Transverse colon (tissue), 4 donors: ENCODE data around the gene TFAP2A.

Source experiments
- CTCF ChIP-seq, 5 experiments: fragments of 200-600 bp in 3 of 5; fragments of 450-650 bp in 2 of 5; sonication (generic) in 3 of 5; IDR thresholded peaks; 1 replicate in 2 of 5; 2 replicates in 3 of 5; pipeline ENCODE4 v1.5.1; 2016 to 2017; ENCODE audit warnings: antibody characterized with exemption in 5 of 5, inconsistent platforms in 3 of 5, mild to moderate bottlenecking in 2 of 5, moderate library complexity in 1 of 5
- EP300 ChIP-seq: sonication (generic); formaldehyde crosslinking; IDR thresholded peaks from one replicate; pipeline ENCODE4 v1.6.1; 2017; ENCODE audit warnings: antibody characterized with exemption, low read depth
- POLR2AphosphoS5 ChIP-seq, 3 donors: sonication (generic); formaldehyde crosslinking; IDR thresholded peaks; one replicate each; pipeline ENCODE4 v1.6.1; 2016; ENCODE audit warnings: antibody characterized with exemption in 3 of 3

GRCh38 chr6:10446548-10446947 lies 31.7 kb upstream of the TFAP2A start:
- TF ChIP-seq CTCF (IDR thresholded peaks at IDR 0.05) (no peak), EP300 (no peak), POLR2AphosphoS5 (IDR thresholded peaks at IDR 0.05) (no peak)
